HepG2 (cell line): ENCODE results near the gene CARD8. TPM values are rescaled to one million over a fixed set of nuclear protein-coding genes. Genes with fewer than 3 reads are reported as not detected.

Source experiments
- ARNTL ChIP-seq: sonication (generic); formaldehyde crosslinking; IDR thresholded peaks from 2 replicates; pipeline ENCODE4 v1.4.0; 2020; ENCODE audit warnings: mild to moderate bottlenecking, missing genetic modification reagents
- BATF2 ChIP-seq: sonication (generic); formaldehyde crosslinking; IDR thresholded peaks from 2 replicates; pipeline ENCODE4 v1.8.0; 2022; ENCODE audit warnings: mild to moderate bottlenecking, missing genetic modification reagents, moderate library complexity
- BCL6 ChIP-seq: IDR thresholded peaks from 2 replicates; pipeline ENCODE4 v1.6.1; 2016; ENCODE audit warnings: missing genetic modification reagents, missing compliant biosample characterization
- CBX2 ChIP-seq, 2 experiments: fragments of 200-600 bp in 1 of 2; sonication (generic); formaldehyde crosslinking in 1 of 2; IDR thresholded peaks; 2 replicates each; pipeline versions ENCODE4 v1.7.0 to v1.8.1; 2018 to 2022; ENCODE audit warnings: low read depth in 2 of 2, low read length in 1 of 2, mild to moderate bottlenecking in 1 of 2, missing genetic modification reagents in 1 of 2
- CHCHD3 ChIP-seq: sonication (generic); formaldehyde crosslinking; IDR thresholded peaks from 2 replicates; pipeline ENCODE4 v1.8.0; 2022; ENCODE audit warnings: mild to moderate bottlenecking, missing genetic modification reagents, moderate library complexity
- IKZF4 ChIP-seq: sonication (generic); formaldehyde crosslinking; IDR thresholded peaks from 2 replicates; pipeline ENCODE4 v1.5.1; 2020; ENCODE audit warnings: borderline replicate concordance, mild to moderate bottlenecking, low read depth, missing genetic modification reagents; ENCODE audit errors: not compliant biosample characterization
- PBX3 ChIP-seq: sonication (generic); formaldehyde crosslinking; IDR thresholded peaks from 2 replicates; pipeline ENCODE4 v1.8.1; 2023; ENCODE audit warnings: missing genetic modification reagents, inconsistent platforms, borderline replicate concordance
- RFX3 ChIP-seq: IDR thresholded peaks from 2 replicates; pipeline ENCODE4 v1.6.1; 2016; ENCODE audit warnings: missing biosample characterization, missing genetic modification reagents
- RORA ChIP-seq: sonication (generic); formaldehyde crosslinking; IDR thresholded peaks from 2 replicates; pipeline ENCODE4 v1.5.0; 2020; ENCODE audit warnings: mild to moderate bottlenecking, missing genetic modification reagents, moderate library complexity
- SALL2 ChIP-seq: sonication (generic); formaldehyde crosslinking; IDR thresholded peaks from 2 replicates; pipeline ENCODE4 v1.8.1; 2023; ENCODE audit warnings: mild to moderate bottlenecking, missing genetic modification reagents, inconsistent platforms
- SAP130 ChIP-seq: IDR thresholded peaks from 2 replicates; pipeline ENCODE4 v1.6.1; 2016; ENCODE audit warnings: low read depth
- ZKSCAN1 ChIP-seq: fragments of 150-350 bp; IDR thresholded peaks from 2 replicates; pipeline ENCODE4 v1.6.1; 2014; ENCODE audit warnings: low read length
- ZNF124 ChIP-seq: sonication (generic); formaldehyde crosslinking; IDR thresholded peaks from 2 replicates; pipeline ENCODE4 v1.4.0; 2020; ENCODE audit warnings: missing genetic modification reagents
- ZNF281 ChIP-seq: sonication (generic); formaldehyde crosslinking; IDR thresholded peaks from 2 replicates; pipeline ENCODE4 v1.4.0; 2020; ENCODE audit warnings: missing genetic modification reagents, borderline replicate concordance
- ZNF597 ChIP-seq: sonication (generic); formaldehyde crosslinking; IDR thresholded peaks from 2 replicates; pipeline ENCODE4 v1.5.0; 2020; ENCODE audit warnings: missing genetic modification reagents
- ZZZ3 ChIP-seq: sonication (generic); formaldehyde crosslinking; IDR thresholded peaks from 2 replicates; pipeline ENCODE4 v1.4.0; 2020; ENCODE audit warnings: missing genetic modification reagents, mild to moderate bottlenecking, borderline replicate concordance
- polyA plus RNA-seq, 8 experiments: library from polyadenylated mRNA; depleted of rRNA in 3 of 8; stranded (reverse) in 7 of 8; unstranded in 1 of 8; fragments of >200 nt; fragmentation: Illumina TruSeq in 4 of 8; extraction: Trizol in 4 of 8; gene quantifications; 2 replicates each; pipeline versions ENCODE4 v1.2.1 to v1.2.3, GENCODE V29; 2011 to 2016; ENCODE audit warnings: low read depth in 4 of 8, missing spikeins in 1 of 8, mixed read lengths in 1 of 8; ENCODE audit not compliant: insufficient read depth in 1 of 8
- total RNA-seq, 5 experiments: library from RNA; depleted of rRNA; stranded (reverse); fragments of >200 nt; fragmentation: Illumina TruSeq; extraction: Trizol; gene quantifications; 2 replicates each; pipeline ENCODE4 v1.2.3, GENCODE V29; 2016; ENCODE audit warnings: low read depth in 1 of 5
- TF ChIP-seq, protein P1 (sequence below): sonication (generic); formaldehyde crosslinking; IDR thresholded peaks from 2 replicates; pipeline ENCODE4 v1.5.0; 2020; ENCODE audit warnings: missing genetic modification reagents, mild to moderate bottlenecking, borderline replicate concordance
- TF ChIP-seq, protein P2 (sequence below): sonication (generic); formaldehyde crosslinking; IDR thresholded peaks from 2 replicates; pipeline ENCODE4 v1.9.0; 2021; ENCODE audit warnings: missing genetic modification reagents, borderline replicate concordance

CARD8 gene
- total and polyA plus RNA-seq, 2 of the 13 experiments (the other 11 are each of a cell fraction or from before 2014, with no cell fraction given), result 15.0 to 19.2 TPM

GRCh38 chr19:48203794-48204628, 51.7 kb downstream of the CARD8 start (continued):
- TF ChIP-seq ZNF281 (CRISPR knock-in tag) (no peak), ZKSCAN1 (no peak), ZNF597 (no peak), RFX3 (CRISPR knock-in tag) (peak; percentile 67), BCL6 (CRISPR knock-in tag) (no peak), SAP130 (CRISPR knock-in tag) (peak; percentile 88), RORA (CRISPR knock-in tag) (no peak), ARNTL (CRISPR knock-in tag) (no peak), BATF2 (CRISPR knock-in tag) (no peak), ZZZ3 (no peak; the same call in 1 of the 2 replicates), CHCHD3 (no peak), ZNF124 (CRISPR knock-in tag) (no peak), IKZF4 (CRISPR knock-in tag) (peak; percentile 37), PBX3 (CRISPR knock-in tag) (no peak), CBX2 (IDR thresholded peaks at IDR 0.05; ENCODE audit: low read depth, low read length) (no peak), CBX2 (CRISPR knock-in tag; IDR thresholded peaks at IDR 0.05; ENCODE audit: low read depth) (no peak), SALL2 (CRISPR knock-in tag) (no peak; the same call in 1 of the 2 replicates)
- TF ChIP-seq, protein P1, sequence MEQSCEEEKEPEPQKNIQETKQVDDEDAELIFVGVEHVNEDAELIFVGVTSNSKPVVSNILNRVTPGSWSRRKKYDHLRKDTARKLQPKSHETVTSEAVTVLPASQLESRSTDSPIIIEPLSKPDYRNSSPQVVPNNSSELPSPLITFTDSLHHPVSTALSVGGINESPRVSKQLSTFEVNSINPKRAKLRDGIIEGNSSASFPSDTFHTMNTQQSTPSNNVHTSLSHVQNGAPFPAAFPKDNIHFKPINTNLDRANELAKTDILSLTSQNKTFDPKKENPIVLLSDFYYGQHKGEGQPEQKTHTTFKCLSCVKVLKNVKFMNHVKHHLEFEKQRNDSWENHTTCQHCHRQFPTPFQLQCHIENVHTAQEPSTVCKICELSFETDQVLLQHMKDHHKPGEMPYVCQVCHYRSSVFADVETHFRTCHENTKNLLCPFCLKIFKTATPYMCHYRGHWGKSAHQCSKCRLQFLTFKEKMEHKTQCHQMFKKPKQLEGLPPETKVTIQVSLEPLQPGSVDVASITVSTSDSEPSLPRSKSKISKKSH (CRISPR knock-in tag), result peak; percentile 56; the same call in 1 of the 2 replicates
- TF ChIP-seq, protein P2, sequence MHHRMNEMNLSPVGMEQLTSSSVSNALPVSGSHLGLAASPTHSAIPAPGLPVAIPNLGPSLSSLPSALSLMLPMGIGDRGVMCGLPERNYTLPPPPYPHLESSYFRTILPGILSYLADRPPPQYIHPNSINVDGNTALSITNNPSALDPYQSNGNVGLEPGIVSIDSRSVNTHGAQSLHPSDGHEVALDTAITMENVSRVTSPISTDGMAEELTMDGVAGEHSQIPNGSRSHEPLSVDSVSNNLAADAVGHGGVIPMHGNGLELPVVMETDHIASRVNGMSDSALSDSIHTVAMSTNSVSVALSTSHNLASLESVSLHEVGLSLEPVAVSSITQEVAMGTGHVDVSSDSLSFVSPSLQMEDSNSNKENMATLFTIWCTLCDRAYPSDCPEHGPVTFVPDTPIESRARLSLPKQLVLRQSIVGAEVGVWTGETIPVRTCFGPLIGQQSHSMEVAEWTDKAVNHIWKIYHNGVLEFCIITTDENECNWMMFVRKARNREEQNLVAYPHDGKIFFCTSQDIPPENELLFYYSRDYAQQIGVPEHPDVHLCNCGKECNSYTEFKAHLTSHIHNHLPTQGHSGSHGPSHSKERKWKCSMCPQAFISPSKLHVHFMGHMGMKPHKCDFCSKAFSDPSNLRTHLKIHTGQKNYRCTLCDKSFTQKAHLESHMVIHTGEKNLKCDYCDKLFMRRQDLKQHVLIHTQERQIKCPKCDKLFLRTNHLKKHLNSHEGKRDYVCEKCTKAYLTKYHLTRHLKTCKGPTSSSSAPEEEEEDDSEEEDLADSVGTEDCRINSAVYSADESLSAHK (CRISPR knock-in tag), result no peak
